NCI-H2227 (cell line): ENCODE measurements around the gene ABCC2.
A peak's percentile ranks its signal among the peaks of the same experiment; 100 is the strongest.
"Not testable (repeated sequence)": the region's sequence is repeated elsewhere in the genome, so short reads cannot be mapped to it uniquely, and the experiment has no call there.

ENCODE experiments used
- DNase-seq: peaks from one replicate; lab custom pipeline; 2025; ENCODE audit not compliant: unreplicated experiment; lab: John Stamatoyannopoulos, UW

The ABCC2 gene

DNA sequence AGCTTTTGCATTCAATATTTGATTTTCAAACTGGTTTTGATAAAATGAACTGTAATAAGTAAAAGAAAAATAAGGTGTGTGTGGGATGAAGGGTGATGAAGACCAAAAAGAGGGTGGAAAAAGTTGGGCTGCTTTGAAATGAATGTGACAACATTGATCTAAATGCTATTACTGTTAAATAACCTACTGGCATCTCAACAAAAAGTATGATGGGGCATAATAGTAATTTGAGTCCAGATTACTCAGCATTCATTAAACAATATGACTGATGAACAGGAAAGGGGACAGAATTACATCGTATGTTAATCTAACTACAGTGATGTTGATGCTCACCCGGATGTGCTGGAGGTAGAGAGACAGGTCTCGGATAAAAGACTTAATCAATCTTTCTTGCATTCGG is 112.2 kb downstream of the ABCC2 start:
- DNase-seq: no peak

DNA sequence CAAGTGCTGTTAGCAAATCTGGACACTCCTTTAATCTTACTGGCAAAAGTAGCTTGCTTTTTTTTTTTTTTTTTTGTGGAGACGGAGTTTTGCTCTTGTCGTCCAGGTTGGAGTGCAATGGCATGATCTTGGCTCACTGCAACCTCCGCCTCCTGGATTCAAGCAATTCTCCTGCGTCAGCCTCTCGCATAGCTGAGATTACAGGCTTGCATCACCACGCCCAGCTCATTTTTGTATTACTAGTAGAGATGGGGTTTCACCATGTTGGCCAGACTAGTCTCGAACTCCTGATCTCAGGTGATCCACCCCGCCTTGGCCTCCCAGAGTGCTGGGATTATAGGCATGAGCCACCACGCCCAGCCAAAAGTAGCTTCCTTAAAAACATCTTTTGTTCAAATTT is 112.6 kb downstream of the ABCC2 start:
- DNase-seq: not testable (repeated sequence)

DNA sequence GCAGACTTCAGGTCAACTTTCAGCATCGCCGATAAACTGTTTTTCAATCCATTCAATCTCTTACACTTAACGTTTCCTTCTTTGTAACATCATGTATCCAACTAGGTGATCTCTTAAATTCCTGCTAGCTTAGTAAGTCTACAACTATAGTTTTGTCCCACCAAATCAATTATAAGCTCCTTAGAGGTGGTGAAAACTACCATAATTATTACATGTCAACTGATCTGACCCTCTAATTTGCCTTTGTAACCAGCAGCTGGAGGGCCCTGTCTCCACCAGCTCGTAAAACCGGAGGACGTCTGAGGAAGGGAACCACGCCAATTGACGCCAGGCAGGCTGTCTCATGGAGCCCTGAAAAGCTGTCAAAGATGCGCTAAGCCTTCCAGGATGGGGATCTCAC is 113.4 kb downstream of the ABCC2 start:
- peak; percentile 0 for DNase-seq
